GM08714 (cell line): ENCODE data around the gene CNOT1.
"Not testable (repeated sequence)": the region's sequence is repeated elsewhere in the genome, so short reads cannot be mapped to it uniquely, and the experiment has no call there.

Experiments
- H3K4me3 ChIP-seq: fragments of 200-500 bp; sonication (Bioruptor generic); 2 replicates; pipeline ENCODE4 v1.5.1; 2014; ENCODE audit warnings: mild to moderate bottlenecking, low read length, inconsistent platforms
- ZNF274 ChIP-seq: IDR thresholded peaks from 2 replicates; pipeline ENCODE4 v1.6.1; 2012; ENCODE audit warnings: mild to moderate bottlenecking, low read depth, low read length

The CNOT1 gene

DNA sequence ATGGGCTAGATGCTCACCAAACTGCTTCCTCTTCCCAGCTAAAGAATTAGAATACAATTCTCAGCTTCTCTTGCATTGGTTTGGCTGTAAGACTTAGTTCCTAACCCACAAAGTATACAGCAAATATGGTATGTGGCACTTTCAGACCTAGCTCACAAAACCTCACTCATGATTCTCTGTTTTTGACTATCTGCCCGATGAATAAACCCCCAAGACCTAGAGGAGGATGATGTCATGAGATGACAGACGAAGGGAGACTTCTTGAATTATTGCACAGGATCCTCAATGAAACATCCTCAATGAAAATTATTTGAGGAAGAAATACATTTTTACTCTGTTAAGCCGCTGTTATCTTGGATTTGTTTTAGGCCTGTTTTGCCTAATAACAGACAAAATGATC lies 14.3 kb downstream of the CNOT1 start:
- TF ChIP-seq ZNF274: no peak

DNA sequence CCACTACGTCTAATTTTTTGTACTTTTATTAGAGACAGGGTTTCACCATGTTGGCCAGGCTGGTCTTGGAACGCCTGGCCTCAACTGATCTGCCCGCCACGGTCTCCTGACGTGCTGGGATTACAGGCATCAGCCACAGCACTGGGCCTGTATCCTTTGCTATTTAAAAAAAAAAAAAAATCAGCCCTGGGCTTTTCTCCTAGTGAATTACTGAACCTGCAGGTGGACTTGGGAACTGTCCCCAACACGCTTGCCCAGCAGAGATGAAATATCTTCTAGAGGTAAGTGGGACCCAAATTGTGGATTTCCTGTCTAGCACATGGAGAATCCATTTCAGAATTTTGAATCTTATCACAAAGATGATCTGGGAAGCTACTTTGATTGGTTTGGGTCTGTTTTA lies 14.8 kb downstream of the CNOT1 start:
- no peak for TF ChIP-seq ZNF274
- H3K4me3 ChIP-seq: no peak overlapping the region

More for the DNA sequence above, 14.3 kb downstream of the CNOT1 start:
- no peak overlapping the region for H3K4me3 ChIP-seq

DNA sequence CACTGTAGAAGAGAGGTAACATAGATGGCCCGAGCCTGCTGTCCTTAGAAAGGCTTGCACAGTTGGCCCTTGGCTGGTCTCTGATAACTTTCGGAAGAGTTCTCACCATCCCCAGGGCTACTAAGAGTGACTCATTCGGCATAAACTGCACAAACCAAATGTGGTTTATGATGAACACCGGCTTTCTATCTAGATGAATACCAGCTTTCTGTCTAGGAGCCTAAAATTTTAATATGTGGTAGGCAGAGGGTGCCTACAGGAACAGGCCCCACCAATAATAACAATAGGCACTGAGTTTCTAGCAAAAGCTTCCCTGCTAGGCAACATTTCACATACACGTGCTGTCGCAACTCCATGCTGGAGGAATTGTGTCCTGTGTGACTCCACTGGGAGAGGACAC lies 15.4 kb downstream of the CNOT1 start:
- TF ChIP-seq ZNF274: no peak
- H3K4me3 ChIP-seq: no peak overlapping the region

DNA sequence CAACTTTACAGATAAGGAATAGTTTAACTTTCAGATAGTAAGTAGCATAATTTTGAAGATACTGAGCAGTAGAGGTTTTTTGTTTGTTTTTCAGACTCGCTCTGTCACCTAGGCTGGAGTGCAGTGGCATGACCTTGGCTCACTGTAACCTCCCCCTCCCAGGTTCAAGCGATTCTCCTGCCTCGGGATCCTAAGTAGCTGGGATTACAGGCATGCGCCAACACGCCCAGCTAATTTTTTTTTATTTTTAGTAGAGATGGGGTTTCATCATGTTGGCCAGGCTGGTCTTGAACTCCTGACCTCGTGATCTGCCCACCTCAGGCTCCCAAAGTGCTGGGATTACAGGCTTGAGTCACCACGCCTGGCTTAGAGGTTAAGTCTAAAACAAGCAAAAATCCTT lies 16.7 kb downstream of the CNOT1 start:
- H3K4me3 ChIP-seq: not testable (repeated sequence)

DNA sequence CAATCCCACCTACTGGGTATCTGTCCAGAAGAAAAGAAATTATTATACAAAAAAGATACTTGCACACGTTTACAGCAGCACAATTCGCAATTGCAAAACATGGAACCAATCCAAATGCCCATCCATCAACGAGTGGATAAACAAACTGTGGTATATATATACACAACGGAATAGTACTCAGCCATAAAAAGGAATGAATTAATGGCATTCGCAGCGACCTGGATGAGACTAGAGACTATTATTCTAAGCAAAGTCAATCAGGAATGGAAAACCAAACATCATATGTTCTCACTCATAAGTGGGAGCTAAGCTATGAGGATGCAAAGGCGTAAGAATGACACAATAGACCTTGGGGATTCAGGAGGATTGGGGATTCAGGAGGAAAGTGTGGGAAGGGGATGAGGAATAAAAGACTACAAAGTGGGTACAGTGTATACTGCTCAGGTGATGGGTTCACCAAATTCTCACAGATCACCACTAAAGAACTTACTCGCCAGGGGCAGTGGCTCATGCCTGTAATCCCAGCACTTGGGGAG lies 21.0 kb downstream of the CNOT1 start:
- no peak overlapping the region for H3K4me3 ChIP-seq
- TF ChIP-seq ZNF274: no peak

DNA sequence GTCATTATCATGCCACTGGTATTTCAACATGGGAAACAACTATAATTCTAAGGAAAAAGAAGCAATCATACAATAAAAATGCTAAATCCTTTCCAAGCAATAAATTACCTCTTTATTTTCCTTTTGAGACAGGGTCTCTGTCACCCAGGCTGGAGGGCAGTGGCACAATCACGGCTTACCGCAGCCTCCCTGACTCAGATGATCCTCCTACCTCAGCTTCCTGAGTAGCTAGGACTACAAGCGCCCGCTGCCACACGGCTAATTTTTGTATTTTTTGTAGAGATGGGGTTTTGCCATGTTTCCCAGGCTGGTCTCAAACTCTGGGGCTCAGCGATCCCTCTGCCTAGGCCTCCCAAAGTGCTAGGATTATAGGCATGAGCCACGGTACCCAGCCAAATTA lies 24.1 kb downstream of the CNOT1 start:
- no peak for TF ChIP-seq ZNF274
- H3K4me3 ChIP-seq: no peak overlapping the region

DNA sequence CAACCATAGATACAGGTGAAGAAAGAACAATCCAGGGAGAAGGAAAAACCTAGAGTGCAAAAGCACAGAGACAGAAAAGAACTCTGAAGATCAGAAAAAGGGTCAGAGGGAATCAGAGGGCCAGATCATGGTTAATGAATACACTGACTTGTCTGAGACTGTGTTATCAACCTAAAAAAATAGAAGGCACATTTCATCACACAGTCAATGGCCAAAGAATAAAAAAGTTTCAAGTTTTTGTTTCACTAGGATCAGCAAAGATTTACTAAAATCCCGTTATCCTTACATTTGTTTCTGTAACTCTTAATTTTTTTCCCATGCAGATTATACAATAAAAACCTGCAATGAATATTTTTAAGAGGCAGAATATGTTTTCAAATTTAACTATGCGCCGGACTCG lies 38.5 kb downstream of the CNOT1 start:
- H3K4me3 ChIP-seq: no peak overlapping the region
- no peak for TF ChIP-seq ZNF274

DNA sequence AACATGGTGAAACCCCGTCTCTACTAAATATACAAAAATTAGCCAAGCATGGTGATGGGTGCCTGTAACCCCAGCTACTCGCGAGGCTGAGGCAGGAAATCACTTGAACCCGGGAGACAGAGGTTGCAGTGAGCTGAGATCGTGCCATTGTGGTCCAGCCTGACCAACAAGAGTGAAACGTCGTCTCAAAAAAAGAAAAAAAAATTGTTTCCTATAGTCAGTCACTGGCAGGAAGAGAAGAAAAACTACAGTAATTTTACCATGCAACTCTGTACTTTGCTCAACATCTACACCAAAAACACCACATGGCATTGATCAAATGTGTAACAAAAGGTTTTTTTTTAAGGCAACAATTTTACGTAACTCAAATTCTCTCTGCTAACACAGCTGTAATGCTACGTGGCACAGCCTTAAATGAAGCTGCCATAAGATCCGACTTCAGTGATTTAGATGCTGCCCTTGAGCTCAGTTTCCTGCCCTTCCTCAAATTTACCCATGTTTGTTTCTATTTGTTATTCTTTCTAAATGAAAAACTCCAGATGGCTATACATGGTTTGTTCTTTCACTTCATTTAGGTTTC lies 40.2 kb downstream of the CNOT1 start:
- H3K4me3 ChIP-seq: no peak overlapping the region
- no peak for TF ChIP-seq ZNF274

DNA sequence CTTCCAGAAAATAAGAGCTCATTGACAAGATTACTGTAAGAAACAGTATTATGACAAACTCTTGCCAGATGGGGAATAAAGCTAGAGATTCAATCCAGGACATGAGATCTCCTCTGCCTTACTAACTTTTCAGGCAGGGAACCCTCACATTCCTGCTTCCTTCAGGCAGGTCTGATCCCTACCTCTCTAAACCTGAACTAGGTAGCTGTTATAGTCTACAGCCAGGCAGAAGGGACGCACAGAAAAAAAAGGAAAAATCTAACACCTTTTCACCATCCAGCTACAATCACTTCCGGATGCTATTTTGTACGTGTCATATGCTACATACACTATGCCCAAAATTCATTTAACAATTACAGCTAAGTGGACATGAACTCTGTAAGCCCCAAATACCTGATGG lies 41.2 kb downstream of the CNOT1 start:
- H3K4me3 ChIP-seq: no peak overlapping the region
- TF ChIP-seq ZNF274: no peak

DNA sequence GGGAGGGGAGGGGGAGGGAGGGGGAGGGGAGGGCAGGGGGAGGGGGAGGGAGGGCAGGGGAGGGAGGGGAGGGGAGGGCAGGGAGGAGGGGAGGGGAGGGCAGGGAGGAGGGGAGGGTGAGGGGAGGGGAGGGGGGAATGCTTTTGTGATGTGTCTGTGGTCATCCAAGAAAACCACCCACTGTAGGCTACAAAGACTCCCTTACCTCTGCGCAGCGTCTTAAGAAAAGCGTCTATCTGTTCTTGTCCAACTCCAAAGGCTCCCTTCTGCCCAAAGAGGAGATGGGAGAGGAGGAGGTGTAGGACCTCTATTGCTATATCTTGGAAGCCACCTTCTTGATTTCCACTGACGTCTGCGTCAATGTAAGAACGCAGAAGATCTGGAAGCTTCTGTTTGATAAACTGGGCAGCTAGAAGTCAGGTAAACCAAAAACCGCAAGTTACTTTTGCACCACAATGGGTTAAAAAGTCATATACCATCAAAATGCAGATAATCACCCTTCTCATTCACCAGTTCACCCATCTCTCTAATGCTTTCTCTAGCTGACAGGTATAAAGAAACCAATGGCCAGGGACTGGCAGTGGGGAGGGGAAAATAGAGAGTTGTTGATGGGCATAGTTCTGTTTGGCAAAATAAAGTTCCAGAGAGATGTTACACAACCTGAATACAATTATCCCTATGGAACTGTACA lies 43.1 kb downstream of the CNOT1 start:
- H3K4me3 ChIP-seq: no peak overlapping the region

DNA sequence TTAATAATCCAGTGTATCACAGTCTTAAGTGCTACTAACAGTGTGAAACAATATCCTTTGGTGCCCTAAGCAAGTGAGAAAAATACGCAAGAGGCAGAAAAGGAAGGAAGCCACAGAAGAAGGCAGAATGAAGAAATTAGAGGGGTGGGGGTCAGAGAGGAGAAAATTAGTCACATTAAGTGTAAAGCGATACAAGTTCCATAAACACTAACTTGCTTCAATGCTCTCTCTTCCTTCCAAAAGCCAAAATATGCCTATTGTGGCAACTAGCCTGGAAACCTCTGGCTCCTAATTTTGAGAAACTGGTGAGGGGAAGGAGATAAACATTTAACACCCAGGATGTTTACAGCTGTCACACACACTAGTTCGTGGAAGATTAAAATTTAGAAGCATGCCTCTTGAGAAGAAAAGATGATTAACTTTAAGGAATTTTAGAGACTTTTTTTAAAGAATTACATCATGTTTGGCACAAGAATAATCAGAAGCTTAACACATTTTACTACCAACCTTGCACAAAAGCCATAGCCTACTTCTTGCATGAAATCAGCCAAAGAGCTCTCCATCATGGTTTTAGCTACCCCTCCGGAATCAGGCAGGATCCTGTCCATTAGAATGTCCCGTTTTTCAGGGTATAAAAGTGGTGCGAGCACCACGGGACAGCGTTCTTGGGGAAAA lies 44.7 kb downstream of the CNOT1 start:
- H3K4me3 ChIP-seq: no peak overlapping the region
- no peak for TF ChIP-seq ZNF274

More for the DNA sequence above, 43.1 kb downstream of the CNOT1 start:
- no peak for TF ChIP-seq ZNF274

DNA sequence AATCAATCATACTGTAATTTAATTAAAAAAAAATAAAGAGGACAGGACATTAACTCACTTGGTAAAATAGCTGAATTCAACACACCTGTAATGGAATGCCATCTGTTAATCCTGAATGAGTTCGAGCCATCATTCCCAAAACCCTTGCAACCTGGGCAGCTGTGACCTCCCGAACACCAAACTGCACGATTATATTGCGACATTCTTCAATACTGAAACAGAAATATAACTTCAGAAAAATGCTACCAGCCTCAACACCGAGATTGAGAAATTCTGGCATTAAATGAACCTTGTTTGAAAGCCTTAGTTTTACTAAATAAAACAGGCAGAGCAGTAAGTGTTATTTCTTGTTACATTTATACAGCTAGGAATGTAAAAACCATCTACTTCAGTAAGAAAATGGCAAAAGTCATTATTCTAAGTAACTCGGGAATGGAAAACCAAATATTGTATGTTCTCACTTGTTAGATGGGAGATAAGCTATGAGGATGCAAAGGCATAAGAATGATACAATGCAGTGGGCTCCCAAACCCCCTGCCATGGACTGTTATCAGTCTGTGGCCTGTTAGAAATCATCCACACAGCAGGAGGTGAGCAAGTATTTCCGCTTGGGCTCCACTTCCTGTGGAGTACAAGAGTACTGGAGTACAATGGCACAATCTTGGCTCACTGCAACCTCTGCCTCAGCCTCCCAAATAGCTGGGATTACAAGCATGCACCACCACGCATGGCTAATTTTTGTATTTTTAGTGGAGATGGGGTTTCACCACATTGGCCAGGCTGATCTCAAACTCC lies 46.5 kb downstream of the CNOT1 start:
- no peak for TF ChIP-seq ZNF274
- no peak overlapping the region for H3K4me3 ChIP-seq

DNA sequence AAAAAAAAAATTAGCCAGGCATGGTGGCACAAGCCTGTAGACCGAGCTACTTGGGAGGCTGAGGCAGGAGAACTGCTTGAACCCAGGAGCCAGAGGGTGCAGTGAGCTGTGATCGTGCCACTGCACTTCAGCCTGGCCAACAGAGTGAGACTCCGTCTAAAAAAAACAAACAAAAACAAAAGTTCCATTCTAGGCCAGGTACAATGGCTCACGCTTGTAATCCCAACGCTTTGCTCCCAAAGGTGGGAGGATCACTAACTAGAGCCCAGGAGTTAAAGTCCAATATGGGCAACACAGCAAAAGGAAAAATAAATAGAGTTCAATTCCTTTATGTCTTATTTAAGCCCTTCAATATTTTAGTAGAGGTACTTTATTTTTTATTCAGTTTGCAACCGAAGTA lies 47.5 kb downstream of the CNOT1 start:
- no peak overlapping the region for H3K4me3 ChIP-seq
- no peak for TF ChIP-seq ZNF274

DNA sequence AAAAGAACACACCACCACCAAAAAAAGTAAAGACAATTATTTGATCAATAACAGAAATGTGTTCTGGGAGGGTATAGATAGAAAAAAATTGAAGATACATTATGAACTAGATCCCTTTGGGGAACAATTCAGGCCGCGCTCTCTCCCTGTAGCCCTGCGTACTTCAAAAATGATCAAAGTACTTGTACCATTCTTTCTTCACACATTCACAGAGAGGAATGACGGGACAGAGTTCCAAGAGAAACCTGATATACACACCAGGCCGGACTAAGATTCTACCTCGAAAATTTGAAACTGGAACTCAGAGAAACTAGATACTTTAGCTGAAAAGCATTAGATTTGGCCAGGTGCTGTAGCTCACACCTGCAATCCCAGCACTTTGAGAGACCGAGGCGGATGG lies 50.0 kb downstream of the CNOT1 start:
- no peak for TF ChIP-seq ZNF274

More for the DNA sequence above, 50.0 kb downstream of the CNOT1 start:
- H3K4me3 ChIP-seq: no peak overlapping the region
